NCI-H82 treated with DMSO at 0.1 percent for 48 hours (cell line): ENCODE results near the gene SULT1C3.

Experiments
- DNase-seq: peaks from one replicate; lab custom pipeline; 2025; ENCODE audit not compliant: unreplicated experiment; lab: John Stamatoyannopoulos, UW

Gene SULT1C3

GRCh38 chr2:108297436-108298141 is 57.8 kb downstream of the SULT1C3 start:
- DNase-seq = no peak

GRCh38 chr2:108301558-108301957 is 61.8 kb downstream of the SULT1C3 start:
- DNase-seq = no peak

GRCh38 chr2:108304975-108305374 is 65.2 kb downstream of the SULT1C3 start:
- DNase-seq = no peak

DNA sequence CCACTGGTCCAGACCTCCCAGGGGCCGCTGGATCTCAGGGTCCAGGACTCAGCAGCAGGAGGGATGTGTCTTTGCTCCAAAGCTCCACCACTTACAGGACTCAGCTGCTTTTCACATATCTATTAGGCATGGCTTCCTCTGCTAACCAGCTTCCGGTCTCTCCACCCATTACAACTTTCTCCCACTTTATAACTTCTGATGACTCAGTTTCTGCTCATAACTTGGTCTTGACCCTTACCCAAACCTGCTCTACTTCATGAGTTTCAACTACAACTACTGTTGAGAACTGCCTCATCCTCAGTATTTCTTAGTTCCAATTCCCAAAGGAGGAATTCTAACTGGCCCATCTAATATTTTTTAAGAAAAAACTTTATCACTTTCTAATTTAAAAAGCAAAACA is 66.1 kb downstream of the SULT1C3 start:
- DNase-seq = no peak

DNA sequence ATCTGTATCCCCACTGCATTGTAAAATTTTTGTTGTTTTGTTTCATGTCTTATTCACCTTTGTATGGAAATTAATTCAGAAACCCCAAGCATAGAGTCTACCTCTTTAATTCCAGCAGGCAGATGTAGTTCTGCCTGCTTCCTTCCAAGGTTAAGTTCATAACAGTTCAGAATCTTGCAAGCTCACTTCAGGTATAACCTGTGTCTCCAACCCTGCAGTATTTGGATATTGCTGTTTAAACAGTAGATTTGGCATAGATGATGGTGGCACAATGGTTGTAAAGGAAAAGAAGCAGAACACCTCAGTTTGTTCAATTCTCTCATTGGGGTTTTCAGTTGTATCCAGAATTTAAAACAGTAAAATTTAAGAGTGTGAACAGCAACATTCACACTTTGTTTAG is 70.1 kb downstream of the SULT1C3 start:
- no peak for DNase-seq
